RCC 7860 (cell line): ENCODE results near the gene GRM8.

Source experiments
- DNase-seq: peaks from one replicate; pipeline ENCODE4 v3.0.0-alpha.2; 2015; ENCODE audit warnings: low spot score
- FAIRE-seq: peaks from 2 replicates; lab custom pipeline; 2012; peaks lifted over from hg19 to GRCh38; lab: Jason Lieb, UNC

The GRM8 gene

GRCh38 chr7:127233630-127234029 is 19.1 kb downstream of the GRM8 start:
- no peak for DNase-seq
- no peak for FAIRE-seq

DNA sequence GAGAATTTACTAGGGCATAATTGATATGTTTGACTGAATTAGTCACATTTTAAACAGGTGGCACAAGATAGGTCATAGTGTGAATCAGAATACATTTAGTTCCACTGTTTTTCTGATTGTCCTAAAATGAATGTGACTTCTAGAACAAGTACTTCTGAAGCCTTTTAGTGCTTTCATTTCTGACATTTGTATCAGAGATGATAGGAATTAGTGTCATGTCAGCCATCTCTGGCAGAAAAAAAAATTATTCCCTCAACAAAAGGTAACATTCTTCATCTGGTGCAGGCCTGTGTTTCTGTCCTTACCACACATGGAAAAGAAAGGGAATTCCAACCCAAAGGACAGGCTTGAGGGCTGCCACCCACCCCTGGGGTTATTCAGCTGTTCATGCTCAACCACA is 21.3 kb downstream of the GRM8 start:
- DNase-seq (no peak), FAIRE-seq (no peak)

DNA sequence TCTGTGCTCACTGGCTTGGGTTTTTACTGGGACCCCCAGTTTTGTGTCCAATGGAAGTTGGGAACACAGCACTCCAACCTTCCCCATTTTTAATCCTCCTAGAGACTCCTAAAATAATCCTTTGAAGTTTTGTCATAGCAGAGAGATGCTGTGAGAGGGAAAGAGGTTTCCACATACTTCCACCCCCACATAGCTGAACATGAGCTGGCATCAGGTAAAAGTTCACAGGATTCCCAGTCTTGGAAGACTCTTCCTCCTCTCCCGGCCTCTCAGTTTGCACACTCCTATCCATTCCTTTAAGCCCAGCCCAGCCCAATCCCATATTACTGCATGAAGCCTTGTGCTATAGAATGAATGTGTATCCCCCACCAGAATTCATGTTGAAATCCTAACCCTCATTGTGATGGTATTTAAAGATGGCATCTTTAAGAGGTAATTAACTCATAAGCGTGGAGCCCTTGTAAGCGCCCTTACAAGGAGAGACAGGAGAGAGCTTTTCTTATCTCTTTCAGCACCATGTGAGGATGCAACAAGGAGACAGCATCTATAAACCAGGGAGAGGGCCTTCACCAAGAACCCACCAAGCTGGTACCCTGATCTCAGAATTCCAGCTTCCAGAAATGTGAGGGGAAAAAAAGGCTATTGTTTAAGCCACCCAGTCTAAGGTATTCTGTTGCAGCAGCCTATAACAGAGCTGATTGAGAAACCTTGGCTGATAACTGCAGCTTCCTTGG is 22.4 kb downstream of the GRM8 start:
- DNase-seq (no peak), FAIRE-seq (no peak)

DNA sequence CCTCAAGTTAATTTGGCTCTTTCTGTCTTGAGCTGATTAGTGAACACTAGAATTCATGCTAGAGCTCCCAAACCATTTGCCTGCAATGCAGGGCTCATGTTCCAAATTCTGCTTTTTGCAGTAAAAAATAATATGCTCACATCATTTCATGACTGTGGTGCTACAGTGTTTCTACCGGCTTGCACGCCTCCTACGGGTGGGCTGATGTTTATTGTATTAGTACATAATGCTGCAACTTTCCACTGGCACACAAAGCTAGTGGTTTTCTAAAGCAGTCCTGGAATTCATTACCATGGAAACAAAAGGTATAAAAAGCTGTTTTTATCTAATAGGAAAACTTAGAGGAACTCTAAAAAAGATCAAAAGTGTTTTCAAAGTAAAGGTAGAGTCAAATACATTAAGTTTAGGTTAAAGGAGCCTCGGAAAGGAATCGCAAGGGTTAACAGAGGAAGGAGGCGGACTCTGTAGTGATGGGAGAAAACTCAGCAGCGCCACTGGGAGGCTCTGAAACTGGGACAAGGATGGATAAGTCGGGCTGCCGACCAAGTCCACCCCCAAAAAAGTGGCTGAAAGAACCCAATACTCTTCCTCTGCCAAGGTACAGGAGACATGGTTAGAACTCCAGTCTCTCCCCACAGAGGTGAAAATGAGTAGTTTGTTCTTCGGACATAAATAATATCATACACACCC is 25.9 kb downstream of the GRM8 start:
- no peak for DNase-seq
- no peak for FAIRE-seq

DNA sequence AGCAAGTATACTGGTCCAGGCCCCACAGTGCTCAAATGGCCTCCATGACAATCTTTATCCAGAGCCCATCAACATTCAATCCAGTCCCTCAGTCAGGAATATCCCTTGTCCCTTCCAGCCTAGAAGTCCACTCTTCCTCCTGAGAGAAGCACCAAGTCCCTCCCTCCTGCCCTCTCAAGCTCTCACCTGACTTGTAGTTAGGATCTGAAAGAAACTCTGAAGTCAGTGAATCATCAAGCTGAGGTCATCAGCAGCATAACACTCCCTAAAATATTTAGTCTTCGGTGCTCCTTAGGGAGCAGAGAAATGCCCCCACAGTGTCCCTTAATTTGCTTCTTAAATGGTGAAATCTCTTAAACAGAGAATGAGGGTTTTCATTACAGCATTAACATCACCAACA is 31.0 kb downstream of the GRM8 start:
- FAIRE-seq (no peak), DNase-seq (no peak)

DNA sequence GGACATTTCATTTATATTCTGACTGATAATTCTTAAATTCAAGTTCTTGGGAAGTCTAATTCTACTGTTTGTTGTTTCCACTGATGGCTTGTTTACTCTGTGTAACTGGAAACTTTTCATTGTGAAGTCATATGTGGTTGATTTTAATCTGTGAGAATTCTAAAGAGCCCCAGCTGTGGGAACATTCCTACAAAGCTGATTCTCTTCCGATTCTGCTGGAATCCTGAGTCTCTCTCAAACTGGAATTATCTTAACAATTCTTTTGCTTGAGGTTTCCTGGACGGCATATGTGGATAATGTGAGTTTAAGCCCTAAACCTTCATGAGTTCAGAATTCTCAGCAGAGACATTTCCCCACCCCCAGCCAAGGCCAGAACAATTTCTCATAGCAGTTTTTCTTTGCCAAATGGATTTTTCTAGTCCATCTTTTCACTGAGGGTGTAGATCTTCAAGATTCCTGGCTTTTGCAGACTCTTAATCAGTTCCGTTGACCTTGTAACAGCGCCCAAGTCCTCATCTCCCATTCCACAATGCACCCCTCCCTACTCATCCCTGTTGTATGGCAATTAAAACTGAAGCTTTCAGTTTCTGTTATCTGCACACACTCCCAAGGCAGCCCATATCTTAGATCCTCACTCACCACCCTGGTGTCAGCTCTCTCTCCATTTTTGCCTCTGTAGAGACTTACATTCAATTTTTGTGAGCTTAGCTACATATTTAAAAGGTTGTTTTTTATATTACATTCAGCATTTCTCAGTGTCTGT is 37.6 kb downstream of the GRM8 start:
- FAIRE-seq (no peak), DNase-seq (no peak)

- FAIRE-seq (no peak), DNase-seq (no peak)
Measured at GRCh38 chr7:127209886-127210285, 42.9 kb downstream of the GRM8 start.

GRCh38 chr7:127208860-127209259 is 43.9 kb downstream of the GRM8 start:
- DNase-seq (no peak), FAIRE-seq (no peak)

GRCh38 chr7:127208351-127208750 is 44.4 kb downstream of the GRM8 start:
- FAIRE-seq, result no peak
- no peak for DNase-seq

DNA sequence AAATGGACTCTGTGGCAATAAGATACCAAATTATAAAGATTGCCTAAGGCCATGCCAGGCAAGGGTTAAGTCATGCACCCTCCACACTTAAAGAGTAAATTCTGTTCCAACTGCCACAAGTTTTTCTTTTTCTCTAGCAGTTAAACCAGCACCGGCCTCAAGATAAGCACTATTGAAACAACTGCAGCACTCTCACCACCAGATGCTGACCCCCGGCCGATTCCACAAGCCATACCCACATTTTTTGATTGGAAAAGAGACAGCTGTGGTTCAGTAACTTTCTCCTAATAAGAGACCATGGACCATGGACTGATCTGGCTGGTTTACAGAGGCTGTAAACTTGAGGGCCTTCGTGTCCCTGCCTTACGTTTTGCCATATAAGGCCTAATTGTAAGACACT is 44.9 kb downstream of the GRM8 start:
- no peak for FAIRE-seq
- no peak for DNase-seq

DNA sequence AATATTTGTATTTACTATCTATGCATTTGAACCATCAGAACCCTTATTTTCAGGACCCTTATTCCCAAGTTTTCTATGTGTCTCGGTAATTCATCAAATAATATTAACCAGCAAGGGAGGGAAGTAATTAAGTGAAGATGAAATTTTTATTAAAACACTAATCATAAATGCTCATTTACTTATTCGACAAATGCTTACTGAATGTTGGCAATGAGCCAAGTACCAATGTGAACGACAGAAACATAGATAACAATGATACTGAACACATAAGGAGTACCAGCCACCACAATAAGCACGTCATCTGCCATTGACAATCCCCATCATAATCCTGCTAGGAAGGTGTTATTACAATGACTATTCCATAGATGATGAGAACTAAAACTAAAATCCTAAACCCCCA is 45.5 kb downstream of the GRM8 start:
- FAIRE-seq, result no peak
- no peak for DNase-seq

- DNase-seq, result no peak
- FAIRE-seq, result no peak
Measured at GRCh38 chr7:127194571-127194970, 58.2 kb downstream of the GRM8 start.

DNA sequence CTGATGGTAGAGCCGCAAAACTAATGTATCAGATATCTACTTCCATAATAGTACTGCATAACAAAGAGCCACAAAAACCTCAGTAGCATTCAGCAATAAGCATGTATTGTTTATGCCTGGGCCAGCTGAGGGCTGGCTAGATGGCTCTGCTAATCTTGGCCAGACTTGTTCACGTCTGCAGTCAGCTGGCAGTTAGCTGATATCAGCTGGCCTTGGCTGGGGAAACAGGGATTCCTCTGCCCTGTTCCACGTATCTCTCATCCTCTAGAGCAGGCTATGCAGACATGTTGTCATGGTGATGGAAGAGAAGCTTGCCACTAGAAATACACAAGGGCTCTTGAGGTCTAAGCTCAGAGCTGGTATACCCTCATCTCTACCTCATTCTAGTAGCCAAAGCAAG is 62.9 kb downstream of the GRM8 start:
- DNase-seq, result no peak
- FAIRE-seq, result no peak

GRCh38 chr7:127189074-127189473 is 63.7 kb downstream of the GRM8 start:
- FAIRE-seq (no peak), DNase-seq (no peak)

GRCh38 chr7:127187740-127188139 is 65.0 kb downstream of the GRM8 start:
- DNase-seq (no peak), FAIRE-seq (no peak)

DNA sequence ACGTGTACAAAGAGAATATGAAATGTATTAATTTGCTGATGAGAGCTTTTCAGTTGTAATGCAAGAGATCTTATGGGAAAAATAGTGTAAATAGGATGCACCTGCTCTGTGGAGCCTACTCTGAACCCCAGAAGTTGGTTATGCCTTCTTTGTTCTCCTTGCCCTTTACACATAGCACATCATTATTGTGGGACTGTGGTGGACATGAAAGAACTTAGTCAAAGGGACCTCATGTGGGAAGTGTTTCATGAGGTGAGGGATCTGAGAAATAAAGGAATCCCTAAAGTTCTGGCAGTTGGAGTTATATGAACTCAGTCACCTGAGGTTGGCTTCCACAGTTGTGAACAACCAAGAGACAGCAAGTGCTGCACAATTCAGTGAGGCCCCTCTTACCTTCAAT is 66.1 kb downstream of the GRM8 start:
- FAIRE-seq (no peak), DNase-seq (no peak)

DNA sequence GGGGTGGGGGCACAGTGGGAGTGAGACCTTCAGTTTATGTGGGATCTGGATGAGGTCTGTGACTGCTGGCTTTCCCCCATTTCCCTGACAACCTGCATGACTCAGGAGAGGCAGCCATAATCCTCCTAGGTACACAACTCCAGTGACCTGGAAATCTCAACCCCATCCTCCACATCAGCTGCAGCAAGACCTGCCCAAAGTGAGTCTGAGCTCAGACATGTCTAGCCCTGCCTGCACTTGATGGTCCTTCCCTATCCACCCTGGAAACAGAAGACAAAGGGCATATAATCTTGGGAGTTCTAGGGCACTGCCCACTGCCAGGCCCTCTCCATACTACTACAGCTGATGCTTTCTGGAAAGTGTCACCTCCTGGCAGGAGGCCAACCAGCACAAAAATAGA is 75.6 kb downstream of the GRM8 start:
- FAIRE-seq, result no peak
- DNase-seq, result no peak

- FAIRE-seq, result no peak
- DNase-seq, result no peak
Measured at GRCh38 chr7:127162366-127162765, 90.4 kb downstream of the GRM8 start.

- DNase-seq (no peak), FAIRE-seq (no peak)
Measured at GRCh38 chr7:127158659-127159058, 94.1 kb downstream of the GRM8 start.

GRCh38 chr7:127154958-127155357 is 97.8 kb downstream of the GRM8 start:
- DNase-seq (no peak), FAIRE-seq (no peak)

DNA sequence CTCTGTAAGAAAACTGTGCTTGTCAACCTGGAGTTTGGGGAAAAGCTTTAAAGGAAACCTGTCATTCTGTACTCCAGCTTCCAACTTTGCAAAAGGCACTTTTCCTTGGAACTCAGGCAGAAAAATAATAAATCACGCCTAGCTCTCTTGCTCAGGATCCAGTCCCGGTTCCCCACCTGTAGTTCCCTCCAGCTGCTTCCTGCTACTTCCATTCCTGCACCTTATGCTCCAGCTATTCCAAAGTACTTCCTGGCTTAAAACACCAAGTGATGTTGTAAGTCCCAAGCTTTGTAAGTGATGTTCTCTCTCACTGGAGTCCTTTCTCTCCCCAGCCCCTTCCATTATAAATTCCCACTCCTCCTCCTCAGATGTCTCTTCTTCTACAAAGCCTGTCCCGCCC is 98.6 kb downstream of the GRM8 start:
- DNase-seq (no peak), FAIRE-seq (no peak)

GRCh38 chr7:127153315-127153714 is 99.4 kb downstream of the GRM8 start:
- FAIRE-seq (no peak), DNase-seq (no peak)
